ENCODE data around the gene MRPS12. TPM values are rescaled to one million over a fixed set of nuclear protein-coding genes. Genes with fewer than 3 reads are reported as not detected.

The MRPS12 gene
- total RNA-seq, 4 donors from 2014 or later: 27.2 to 74.6 (median 44.2) TPM

DNA sequence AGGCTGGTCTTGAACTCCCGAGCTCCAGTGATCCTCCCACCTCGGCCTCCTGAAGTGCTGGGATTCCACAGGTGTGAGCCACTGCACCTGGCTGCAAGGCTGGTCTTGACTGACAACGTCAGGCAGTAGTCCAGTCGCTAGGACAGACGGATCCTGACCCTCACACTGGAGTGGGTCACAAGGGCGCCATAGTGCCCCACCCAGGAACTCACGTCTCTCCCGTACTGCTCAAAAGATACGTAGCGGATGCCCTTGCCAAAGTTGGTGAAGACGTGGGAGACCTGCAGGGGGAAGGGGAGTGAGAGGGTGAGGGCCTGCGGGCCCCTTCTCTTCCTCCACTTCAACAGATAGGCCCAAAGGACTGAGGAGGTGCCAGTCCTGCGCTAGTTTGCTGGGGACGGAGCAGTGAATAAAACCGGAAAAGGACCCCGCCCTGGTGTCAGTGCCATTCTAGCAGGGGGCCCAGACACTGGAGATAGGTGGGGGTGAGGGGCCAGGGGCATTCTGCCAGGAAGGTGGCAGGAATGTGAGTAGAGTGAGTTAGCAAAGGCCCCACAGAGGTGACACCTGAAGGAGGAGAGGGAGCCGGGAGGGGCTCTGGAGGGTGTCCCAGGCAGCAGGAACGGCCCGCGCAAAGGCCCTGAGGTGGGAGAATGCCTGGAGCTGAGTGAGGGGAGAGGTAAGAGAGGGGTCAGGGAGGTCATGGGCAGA, 11.9 kb downstream of the MRPS12 start:
- intact Hi-C loops (cut with DNase I): no loop called here
- Histone ChIP-seq H3K27ac (no peak overlapping the region), H3K4me3 (no peak overlapping the region), H3K27me3 (no peaks in the 10 kb centered on the region), H3K36me3 (peaks cover 0 to 13% (median 0%) of the 10 kb centered on the region in 3 donors), H3K9me3 (no peaks in the 10 kb centered on the region), H3K4me1 (no peaks in the 10 kb centered on the region)
- no peak for TF ChIP-seq POLR2A (IDR thresholded peaks at IDR 0.05)
- TF ChIP-seq, protein P1, sequence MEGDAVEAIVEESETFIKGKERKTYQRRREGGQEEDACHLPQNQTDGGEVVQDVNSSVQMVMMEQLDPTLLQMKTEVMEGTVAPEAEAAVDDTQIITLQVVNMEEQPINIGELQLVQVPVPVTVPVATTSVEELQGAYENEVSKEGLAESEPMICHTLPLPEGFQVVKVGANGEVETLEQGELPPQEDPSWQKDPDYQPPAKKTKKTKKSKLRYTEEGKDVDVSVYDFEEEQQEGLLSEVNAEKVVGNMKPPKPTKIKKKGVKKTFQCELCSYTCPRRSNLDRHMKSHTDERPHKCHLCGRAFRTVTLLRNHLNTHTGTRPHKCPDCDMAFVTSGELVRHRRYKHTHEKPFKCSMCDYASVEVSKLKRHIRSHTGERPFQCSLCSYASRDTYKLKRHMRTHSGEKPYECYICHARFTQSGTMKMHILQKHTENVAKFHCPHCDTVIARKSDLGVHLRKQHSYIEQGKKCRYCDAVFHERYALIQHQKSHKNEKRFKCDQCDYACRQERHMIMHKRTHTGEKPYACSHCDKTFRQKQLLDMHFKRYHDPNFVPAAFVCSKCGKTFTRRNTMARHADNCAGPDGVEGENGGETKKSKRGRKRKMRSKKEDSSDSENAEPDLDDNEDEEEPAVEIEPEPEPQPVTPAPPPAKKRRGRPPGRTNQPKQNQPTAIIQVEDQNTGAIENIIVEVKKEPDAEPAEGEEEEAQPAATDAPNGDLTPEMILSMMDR (IDR thresholded peaks at IDR 0.05): no peak
- 84 to 89% methylated on average over 6 to 11 of the region's 20 CpGs for WGBS, 2 donors
- no peak for DNase-seq

DNA sequence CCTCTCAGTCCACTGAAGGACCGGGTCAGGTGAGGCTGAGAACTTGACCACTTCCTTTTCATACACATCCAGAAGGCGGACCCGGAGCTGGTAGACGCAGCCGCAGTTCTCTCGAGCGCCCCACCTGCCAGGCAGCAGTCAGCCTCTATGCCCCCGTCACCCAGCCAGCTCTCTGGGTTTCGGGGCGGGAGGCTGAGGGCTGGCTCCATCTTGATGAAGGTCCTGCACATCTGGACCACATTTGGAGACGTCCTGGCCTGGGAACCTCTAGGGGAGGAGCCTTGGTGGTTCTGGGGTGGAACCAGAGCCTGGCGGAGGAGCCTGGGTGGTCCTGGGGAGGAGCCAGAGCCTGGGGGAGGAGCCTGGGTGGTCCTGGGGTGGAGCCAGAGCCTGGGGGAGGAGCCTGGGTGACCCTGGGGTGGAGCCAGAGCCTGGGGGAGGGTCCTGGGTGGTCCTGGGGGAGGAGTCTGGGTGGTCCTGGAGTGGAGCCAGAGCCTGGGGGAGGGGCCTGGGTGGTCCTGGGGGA, 14.3 kb downstream of the MRPS12 start:
- Histone ChIP-seq H3K36me3 (peaks cover 0 to 13% (median 0%) of the 10 kb centered on the region in 3 donors), H3K4me3 (no peak overlapping the region), H3K27me3 (no peaks in the 10 kb centered on the region), H3K4me1 (peaks cover 2 to 7% (median 5%) of the 10 kb centered on the region in 3 donors), H3K9me3 (no peaks in the 10 kb centered on the region), H3K27ac (no peak overlapping the region)
- DNase-seq: no peak
- intact Hi-C loops (cut with DNase I): no loop called here
- no peak for TF ChIP-seq POLR2A (IDR thresholded peaks at IDR 0.05)
- TF ChIP-seq, protein P1 (IDR thresholded peaks at IDR 0.05): no peak
- WGBS, 2 donors: 80% methylated on average over 1 of the region's 12 CpGs; no CpG with 5 or more reads in 1 of the 2 donors

DNA sequence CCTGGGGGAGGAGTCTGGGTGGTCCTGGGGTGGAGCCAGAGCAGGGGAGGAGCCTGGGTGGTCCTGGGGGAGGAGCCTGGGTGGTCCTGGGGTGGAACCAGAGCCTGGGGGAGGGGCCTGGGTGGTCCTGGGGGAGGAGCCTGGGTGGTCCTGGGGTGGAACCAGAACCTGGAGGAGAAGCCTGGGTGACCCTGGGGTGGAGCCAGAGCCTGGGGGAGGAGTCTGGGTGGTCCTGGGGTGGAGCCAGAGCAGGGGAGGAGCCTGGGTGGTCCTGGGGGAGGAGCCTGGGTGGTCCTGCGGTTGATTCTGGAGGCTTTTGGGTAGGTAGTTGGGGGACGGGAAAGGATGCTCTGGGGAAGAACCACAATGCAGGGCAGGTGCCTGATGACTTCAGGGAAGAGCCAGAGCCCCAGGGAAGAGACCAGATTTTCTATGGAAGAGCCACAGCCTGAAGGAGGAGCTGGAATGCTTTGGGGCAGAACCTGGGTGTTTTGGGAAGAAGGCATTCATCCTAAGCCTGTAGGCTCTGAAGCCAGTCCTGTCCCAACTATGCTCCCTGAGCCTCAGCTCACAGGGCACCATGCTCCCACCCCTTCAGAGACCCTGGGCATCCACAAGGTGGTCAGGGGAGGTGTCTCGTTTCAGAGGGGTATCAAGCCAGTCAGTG, 15.0 kb downstream of the MRPS12 start:
- DNase-seq: no peak
- TF ChIP-seq, protein P1 (IDR thresholded peaks at IDR 0.05): no peak
- no peak for TF ChIP-seq POLR2A (IDR thresholded peaks at IDR 0.05)
- no peak overlapping the region for H3K27ac ChIP-seq
- intact Hi-C loops (cut with DNase I): no loop called here
- H3K4me1 ChIP-seq: peaks cover 6 to 14% (median 10%) of the 10 kb centered on the region in 3 donors
- H3K36me3 ChIP-seq: peaks cover 0 to 13% (median 0%) of the 10 kb centered on the region in 3 donors
- no peaks in the 10 kb centered on the region for H3K9me3 ChIP-seq
- H3K27me3 ChIP-seq: no peaks in the 10 kb centered on the region
- WGBS, 2 donors: 87 to 100% methylated on average over 2 to 3 of the region's 3 CpGs
- no peak overlapping the region for H3K4me3 ChIP-seq

DNA sequence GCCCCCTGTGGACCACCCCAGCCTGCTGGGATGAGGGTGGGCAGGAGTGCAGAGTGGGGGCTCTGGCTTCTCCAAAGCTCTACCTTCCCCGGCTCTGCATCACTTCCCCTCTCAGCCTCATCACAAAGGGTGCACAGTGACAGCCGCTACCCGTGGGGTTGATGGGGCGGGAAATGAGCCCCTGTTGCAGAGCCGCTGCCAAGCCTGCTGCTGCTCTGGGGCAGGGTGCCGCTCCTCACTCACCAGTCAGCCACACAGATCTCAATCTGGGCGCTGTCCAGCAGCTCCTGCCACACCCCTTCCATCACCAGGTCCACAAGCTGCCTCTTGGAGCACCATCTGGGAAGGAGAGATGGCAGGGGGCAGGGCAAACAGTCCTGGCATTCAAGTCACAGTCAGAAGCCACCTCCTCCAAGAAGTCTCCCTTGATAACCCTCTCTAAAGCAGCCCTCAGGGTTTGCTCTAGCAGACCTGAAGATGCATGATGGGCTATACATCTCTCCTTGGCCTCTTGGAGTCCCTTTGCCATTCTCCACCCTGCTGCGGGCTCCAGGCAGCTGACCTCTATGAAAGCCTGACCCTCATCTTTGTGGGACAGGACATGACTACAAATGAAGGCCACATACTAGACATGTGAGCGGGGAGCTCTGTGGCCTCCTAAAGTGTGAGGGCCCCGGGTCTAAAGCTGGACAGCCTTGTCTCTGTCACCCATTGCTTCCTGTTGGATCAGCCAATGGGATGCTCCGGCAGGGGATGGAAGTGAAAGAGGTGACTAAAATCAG, 15.7 kb downstream of the MRPS12 start:
- Histone ChIP-seq H3K4me3 (no peak overlapping the region), H3K27me3 (no peaks in the 10 kb centered on the region), H3K9me3 (no peaks in the 10 kb centered on the region), H3K36me3 (peaks cover 0 to 13% (median 0%) of the 10 kb centered on the region in 3 donors), H3K27ac (no peak overlapping the region), H3K4me1 (peaks cover 6 to 14% (median 10%) of the 10 kb centered on the region in 3 donors)
- 79 to 86% methylated on average over 6 to 8 of the region's 11 CpGs for WGBS, 2 donors
- no peak for DNase-seq
- intact Hi-C loops (cut with DNase I): no loop called here
- TF ChIP-seq, protein P1 (IDR thresholded peaks at IDR 0.05): no peak
- no peak for TF ChIP-seq POLR2A (IDR thresholded peaks at IDR 0.05)

Measured in esophagus squamous epithelium (tissue), 5 donors.